IPS-18c (cell line): ENCODE data around the gene OR52E6.

Experiments used
- H3K4me3 ChIP-seq: 2 replicates; pipeline ENCODE4 v1.7.0; 2013; ENCODE audit warnings: low read depth, mild to moderate bottlenecking, low read length, moderate library complexity; ENCODE audit not compliant: insufficient read depth
- H3K9me3 ChIP-seq: one replicate; pipeline ENCODE4 v1.6.1; 2013; ENCODE audit warnings: mild to moderate bottlenecking, low read length, moderate library complexity; ENCODE audit not compliant: control insufficient read depth, insufficient read depth

Gene OR52E6

DNA sequence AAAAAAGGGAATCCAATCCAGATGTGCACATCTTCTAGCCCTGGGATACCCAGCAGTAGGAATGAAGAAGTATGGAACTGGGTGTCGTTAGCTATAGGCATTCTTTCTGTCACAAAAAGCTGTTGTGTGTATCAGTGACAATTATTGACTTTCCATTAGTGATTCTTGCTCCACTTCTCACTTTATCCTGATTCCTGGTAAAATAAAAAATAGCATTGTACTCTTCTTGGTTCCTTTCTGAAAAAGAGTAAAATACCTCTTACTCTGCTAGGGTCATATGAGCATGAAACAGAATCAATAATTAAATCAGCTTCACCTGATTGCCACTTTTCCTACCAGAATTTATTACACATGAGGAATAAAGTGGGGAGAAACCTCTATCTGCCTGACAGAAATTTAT lies at the start of gene OR52E6:
Gene OR52E6, minus strand, starts transcription at position 101 of the 400 bp plus-strand sequence. Its CDS starts 0 bp downstream, at position 101.
- no peak within 1 kb of the TSS for H3K4me3 ChIP-seq
- H3K9me3 ChIP-seq: no peaks in the 10 kb centered on the region

DNA sequence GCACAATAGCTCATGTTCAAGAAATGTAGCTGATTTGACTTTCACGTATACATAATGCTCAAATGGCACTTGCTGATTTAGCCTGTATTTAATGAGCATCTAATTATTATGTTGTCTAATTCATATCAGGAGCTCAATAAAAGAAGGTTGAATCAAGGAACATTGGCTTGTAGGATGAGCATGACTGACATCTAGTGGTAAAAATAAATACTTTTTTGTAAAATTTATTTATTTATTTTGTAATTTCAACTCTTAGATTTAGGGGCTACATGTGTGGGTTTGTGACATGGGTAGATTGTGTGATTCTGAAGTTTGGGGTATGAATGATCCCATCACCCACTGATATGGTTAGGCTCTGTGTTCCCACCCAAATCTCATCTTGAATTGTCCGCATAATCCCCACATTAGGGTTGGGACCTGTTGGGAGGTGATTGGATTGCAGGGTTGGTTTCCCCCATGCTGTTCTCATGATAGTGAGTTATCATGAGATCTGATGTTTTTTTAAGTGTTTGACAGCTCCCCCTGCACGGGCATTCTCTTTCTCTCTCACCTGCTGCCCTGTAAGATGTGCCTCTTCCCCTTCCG lies 49.6 kb upstream of the OR52E6 start:
- H3K9me3 ChIP-seq: no peaks in the 10 kb centered on the region
- no peak overlapping the region for H3K4me3 ChIP-seq

DNA sequence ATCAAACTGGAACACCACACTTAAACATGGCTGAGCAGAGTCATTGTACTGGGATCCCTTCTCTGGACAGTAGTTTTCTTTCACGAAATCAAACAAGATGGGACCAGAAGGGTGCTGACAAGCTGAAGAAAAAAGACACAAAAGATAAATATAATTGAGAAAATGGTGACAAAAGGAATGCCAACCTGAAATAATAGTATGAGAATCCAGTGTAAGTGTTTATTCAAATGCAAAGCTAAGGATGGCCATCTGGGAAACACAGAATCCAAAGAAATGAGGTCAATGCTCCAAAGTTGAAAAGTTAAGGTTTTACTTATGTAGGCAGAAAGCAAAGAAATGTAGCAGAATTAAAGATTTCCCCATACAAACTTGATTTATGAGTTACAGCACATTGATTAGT lies 46.0 kb upstream of the OR52E6 start:
- Histone ChIP-seq H3K9me3 (no peaks in the 10 kb centered on the region), H3K4me3 (no peak overlapping the region)

DNA sequence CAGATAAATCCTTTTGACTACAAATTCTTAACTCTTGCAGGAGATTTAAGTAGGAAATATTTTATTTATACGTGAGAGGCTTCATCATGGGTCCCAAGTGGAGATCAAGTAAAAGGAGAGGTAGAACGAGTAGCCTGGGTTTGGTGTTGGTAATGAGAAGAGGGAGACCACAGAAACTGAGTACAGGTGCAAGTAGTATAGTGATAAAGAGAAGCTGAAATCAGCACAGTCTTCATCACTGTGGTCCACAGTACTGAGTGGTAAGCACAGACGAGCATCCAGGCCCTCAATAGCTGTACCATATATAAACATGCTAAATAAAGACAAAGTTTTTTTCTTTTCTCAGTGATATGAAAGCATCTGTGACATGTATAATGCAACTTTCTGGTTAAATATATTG lies 45.5 kb upstream of the OR52E6 start:
- Histone ChIP-seq H3K9me3 (no peaks in the 10 kb centered on the region), H3K4me3 (no peak overlapping the region)

DNA sequence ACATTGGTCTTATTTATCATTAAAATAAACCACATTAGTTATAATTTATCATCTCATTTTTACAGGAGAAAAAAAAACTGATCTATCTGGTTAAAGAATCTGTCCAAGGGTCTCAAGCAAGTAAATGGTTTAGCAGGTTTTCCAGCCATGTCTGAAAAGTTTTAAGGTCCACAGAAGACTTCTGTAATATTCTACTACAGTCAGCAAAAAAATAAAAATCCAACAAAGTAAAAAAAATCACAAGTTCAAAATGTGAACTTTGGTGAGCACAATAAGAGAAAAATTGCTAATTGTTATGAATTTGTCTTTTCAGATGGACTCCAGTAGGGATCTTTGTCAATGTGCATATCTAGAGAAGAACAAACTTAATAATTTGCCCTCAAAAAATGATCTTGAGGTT lies 40.1 kb upstream of the OR52E6 start:
- Histone ChIP-seq H3K9me3 (no peaks in the 10 kb centered on the region), H3K4me3 (no peak overlapping the region)

DNA sequence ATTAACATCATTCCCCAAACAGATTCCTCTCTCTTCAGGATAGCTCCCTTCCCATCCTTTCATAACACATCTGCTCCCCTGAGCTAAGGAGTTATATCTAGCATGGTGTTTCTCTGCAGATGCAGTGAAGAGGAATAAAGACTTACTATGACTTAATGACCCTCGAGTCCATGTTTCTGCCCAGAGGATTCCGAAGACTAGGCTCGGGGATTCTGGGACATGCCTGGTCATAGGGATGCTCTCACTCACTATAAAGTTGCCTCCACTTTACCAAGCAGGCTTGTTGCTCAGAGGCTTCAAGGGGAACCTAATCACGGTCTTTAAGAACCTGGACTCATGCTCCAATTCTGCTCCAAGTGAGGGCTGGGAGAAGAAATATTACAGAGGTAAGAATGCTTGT lies 38.6 kb upstream of the OR52E6 start, which contains the start of gene OR52E4:
Gene OR52E4, plus strand, starts transcription at position 301 of the 400 bp plus-strand sequence. CDS start 3,664 bp downstream, outside the sequence.
- Histone ChIP-seq H3K9me3 (no peaks in the 10 kb centered on the region), H3K4me3 (no peak within 1 kb of the TSS)

DNA sequence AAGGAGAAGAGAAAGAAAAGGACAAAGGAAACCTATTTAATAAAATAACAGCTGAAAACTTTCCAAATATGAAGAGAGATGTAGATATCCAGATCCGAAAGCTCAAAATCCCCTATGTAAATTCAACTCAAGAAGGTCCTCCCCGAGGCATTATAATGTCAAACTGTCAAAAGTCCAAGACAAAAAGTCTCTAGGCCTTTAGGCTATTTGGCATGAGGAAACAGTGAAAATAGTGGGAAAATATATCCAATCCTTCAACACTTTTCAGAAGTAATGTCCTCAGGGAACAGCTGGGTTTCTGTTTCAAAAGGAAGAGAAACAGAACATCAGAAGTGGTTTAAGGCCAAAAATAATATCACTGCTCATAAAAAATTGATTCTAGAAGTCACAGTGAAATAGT lies 36.9 kb upstream of the OR52E6 start:
- H3K4me3 ChIP-seq: no peak overlapping the region
- H3K9me3 ChIP-seq: no peaks in the 10 kb centered on the region

DNA sequence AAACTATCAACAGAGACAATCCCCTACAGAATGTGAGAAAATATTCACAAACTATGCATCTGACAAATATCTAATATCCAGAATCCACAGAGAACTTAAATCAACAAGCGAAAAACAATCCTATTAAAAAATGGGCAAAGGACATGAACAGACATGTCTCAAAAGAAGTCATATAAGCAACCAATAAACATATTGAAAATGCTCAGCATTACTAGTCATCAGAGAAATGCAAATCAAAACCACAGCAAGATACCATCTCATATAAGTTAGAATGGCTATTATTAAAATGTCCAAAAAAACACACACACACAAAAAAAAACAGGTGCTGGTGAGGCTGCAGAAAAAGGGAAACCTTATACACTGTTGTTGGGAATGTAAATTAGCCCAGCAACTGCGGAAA lies 24.1 kb upstream of the OR52E6 start:
- no peak overlapping the region for H3K4me3 ChIP-seq
- H3K9me3 ChIP-seq: peaks cover 2% of the 10 kb centered on the region

DNA sequence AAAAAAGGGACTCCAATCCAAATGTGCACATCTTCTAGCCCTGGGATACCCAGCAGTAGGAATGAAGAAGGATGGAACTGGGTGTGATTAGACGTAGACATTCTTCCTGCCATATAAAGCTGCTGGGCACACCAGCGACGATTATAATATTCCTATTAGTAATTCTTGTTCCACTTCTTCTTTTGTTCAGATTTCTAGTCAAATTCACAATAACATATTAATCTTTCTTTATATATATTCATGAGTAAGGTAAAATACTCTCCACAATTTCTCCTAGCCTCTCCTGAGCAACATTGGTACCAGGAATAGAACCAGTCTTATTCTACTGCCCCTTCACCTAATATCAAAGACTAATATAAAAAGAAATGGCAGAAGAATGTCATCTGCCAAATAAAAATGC lies 15.9 kb upstream of the OR52E6 start, which contains the start of gene OR52E8:
Gene OR52E8, minus strand, starts transcription at position 101 of the 400 bp plus-strand sequence. Its CDS starts 0 bp downstream, at position 101.
- H3K4me3 ChIP-seq: no peak within 1 kb of the TSS
- no peaks in the 10 kb centered on the region for H3K9me3 ChIP-seq

DNA sequence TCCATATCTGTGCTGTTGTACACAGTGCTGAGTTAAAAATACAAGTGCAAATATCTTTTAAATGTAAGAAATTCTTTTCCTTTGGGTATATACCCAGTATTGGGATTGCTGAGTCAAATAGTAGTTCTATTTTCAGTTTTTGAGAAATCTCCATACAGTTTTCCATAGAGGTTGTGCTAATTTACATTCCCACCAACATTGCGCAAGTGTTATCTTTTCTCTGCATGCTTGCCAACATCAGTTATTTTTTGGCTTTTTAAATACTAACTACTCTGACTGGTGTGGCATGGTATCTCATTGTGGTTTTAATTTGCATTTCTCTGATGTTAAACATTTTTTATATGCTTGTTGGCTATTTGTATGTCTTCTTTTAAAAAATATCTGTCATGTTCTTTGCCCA lies 9.3 kb upstream of the OR52E6 start:
- Histone ChIP-seq H3K9me3 (no peaks in the 10 kb centered on the region), H3K4me3 (no peak overlapping the region)

DNA sequence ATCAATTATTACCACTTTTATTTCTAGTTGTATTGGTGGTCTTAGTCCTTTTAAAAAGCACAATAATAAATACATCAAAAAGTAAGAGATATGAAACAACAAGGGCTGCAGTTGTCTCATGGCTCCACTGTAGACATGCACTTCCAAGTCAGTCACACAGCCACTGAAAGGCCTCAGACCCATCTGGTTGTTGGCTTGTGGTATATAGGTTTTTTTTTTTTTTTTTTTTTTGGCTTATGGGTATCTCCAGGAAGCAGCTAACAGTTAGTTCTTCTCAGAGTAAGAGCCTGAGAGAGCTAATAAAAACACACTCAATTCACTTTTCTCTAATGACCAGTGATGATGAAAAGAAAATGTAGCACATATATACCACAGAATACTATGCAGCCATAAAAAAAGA lies 6.0 kb upstream of the OR52E6 start:
- no peaks in the 10 kb centered on the region for H3K9me3 ChIP-seq
- no peak overlapping the region for H3K4me3 ChIP-seq

DNA sequence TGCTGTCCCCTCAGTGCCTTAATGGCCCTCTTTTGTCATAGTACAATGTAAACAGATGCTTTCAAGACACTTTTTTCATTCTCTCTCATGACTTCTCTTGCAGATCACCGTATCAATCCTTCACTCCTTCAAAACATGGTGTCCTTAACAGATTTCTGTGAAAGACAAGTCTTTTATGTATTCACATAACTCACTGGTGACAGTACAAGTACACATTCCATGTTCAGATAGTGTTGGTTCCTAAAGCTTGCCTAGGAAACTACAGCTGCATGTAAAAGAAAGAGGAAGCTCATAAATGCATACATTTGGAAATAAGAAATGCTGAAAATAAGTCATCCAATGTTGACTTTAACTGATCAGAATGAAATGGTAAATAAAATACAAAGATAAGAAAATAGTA lies 5.0 kb upstream of the OR52E6 start:
- Histone ChIP-seq H3K4me3 (no peak overlapping the region), H3K9me3 (no peaks in the 10 kb centered on the region)

DNA sequence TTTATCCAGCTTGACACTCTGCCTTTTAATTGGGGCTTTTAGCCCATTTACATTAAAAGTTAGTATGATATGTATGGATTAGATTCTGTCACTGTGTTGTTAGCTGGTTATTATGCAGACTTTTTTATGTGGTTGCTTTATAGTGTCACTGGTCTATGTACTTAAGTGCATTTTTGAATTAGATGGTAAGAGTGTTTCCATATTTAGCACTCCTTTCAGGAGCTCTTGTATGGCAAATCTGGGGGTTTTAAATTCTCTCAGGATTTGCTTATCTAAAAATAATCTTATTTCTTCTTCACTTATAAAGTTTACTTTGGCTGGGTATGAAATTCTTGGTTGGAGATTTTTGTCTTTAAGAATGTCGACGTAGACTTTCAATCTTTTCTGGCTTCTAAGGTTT lies 4.0 kb downstream of the OR52E6 start:
- H3K4me3 ChIP-seq: no peak overlapping the region

DNA sequence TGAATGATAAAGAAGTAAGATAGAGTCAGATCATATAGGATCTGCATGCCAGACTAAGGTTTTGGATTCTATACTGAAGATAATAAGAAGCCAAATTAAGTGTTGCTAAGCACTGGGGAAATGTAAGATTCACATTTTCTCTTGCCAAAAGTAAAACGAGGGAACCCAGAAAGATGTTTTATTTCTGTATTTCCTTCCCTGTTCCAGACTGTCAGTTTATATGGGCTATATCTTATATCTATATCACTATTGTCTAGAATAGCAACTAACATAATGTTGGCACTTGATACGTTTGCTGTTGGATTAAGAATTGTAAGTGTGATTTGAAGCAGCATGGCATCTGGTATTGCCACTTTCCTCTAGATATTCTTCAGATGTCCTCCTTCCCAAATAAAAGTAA lies 8.3 kb downstream of the OR52E6 start:
- no peaks in the 10 kb centered on the region for H3K9me3 ChIP-seq
- H3K4me3 ChIP-seq: no peak overlapping the region

More for the DNA sequence above, 4.0 kb downstream of the OR52E6 start:
- H3K9me3 ChIP-seq: no peaks in the 10 kb centered on the region

DNA sequence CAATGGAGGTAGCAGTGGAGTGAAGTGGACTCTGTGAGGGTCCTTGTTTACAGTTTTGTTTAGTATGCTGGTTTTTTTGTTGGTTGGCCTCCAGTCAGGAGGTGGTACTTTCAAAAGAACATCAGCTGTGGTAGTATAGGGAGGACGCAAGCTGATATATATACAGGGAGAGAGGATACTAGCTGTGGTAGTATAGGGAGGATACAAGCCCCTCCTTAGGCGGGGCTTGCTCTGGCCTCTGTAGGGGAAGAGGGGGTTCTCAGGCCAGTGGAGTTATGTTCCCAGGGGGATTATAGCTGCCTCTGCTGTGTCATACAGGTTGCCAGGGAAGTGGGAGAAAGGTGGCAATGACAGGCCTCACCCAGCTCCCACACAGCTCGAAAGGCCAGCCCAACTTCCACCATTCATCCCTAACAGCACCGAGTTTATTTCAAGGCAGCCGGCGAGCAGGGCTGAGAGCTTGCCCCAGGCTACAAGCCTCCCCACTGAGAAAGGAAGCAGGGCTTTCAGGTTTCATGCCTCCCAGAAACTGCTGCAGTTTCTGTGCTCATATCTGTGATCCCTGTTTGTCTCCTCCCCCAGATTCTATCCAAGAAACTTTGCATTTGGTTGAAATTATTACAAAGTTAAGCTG lies 10.4 kb downstream of the OR52E6 start:
- peaks cover 3% of the 10 kb centered on the region for H3K9me3 ChIP-seq

DNA sequence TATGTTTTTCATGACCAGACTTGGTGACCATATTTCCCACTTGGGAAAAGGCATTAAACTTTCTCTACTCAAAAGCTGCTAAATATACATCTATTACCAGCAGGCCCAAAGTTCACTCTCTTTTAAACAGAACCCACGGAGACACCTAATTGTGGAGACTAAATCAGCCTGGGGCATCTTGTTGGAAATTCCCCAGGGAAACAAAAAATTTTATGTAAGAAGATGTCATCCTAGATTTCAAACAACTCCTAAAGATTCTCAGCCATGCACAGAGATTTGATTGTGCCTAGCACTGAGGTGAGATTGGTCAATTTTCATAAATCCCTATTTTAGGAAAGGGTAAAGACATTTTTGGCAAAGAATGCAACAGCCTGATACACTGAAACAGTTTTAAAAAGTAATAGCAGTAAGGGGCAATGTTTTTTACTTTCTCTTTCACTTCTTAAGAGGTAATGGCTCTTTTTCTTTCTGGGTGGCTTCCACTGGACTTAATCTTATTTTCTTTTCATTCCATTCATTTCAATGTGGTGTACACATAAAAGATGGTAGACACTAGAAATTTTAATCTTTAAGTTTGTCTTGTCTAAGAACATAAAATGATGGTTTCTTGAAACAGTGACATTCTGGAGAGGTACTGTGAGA lies 23.3 kb downstream of the OR52E6 start:
- Histone ChIP-seq H3K9me3 (no peaks in the 10 kb centered on the region), H3K4me3 (no peak overlapping the region)

More for the DNA sequence above, 10.4 kb downstream of the OR52E6 start:
- H3K4me3 ChIP-seq: no peak overlapping the region

DNA sequence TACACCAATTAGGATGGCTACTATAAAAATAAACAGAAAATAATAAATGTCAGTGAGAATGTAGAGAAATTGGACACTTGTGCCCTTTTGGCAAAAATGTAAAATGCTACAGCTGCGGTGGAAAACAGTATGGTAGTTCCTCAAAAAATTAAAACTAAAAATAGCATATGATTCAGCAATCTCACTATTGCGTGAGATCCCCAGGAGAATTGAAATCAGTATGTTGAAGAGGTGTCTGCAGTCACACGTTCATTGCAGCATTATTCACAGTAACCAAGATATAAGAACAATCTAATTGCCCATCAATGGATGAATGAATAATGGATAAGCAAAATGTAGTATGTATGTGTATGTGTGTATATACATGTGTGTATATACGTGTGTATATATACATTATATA lies 26.2 kb downstream of the OR52E6 start:
- no peaks in the 10 kb centered on the region for H3K9me3 ChIP-seq
- H3K4me3 ChIP-seq: no peak overlapping the region
